ENCODE measurements around the gene DHRS13.
"Not testable (repeated sequence)": the region's sequence is repeated elsewhere in the genome, so short reads cannot be mapped to it uniquely, and the experiment has no call there.

DHRS13 gene

GRCh38 chr17:28901866-28902818, 737 bp downstream of the DHRS13 start:
- DNase-seq (ENCODE audit: low spot score): peak; percentile 74

GRCh38 chr17:28900986-28901726, 1.7 kb downstream of the DHRS13 start:
- no peak for DNase-seq (ENCODE audit: low spot score)

- no peak for DNase-seq (ENCODE audit: low spot score)
Measured at GRCh38 chr17:28899212-28899815, 3.6 kb downstream of the DHRS13 start.

- no peak for DNase-seq (ENCODE audit: low spot score)
Measured at GRCh38 chr17:28898527-28898955, 4.3 kb downstream of the DHRS13 start.

GRCh38 chr17:28897769-28898526, 4.9 kb downstream of the DHRS13 start:
- DNase-seq (ENCODE audit: low spot score): no peak

- peak; percentile 73 for DNase-seq (ENCODE audit: low spot score)
Measured at GRCh38 chr17:28896884-28897768, 5.8 kb downstream of the DHRS13 start, which contains the start of gene FLOT2. Gene FLOT2 (minus strand): TSS chr17:28897733. CDS start chr17:28897574, 159 bp downstream.

- no peak for DNase-seq (ENCODE audit: low spot score)
Measured at GRCh38 chr17:28896491-28896883, 6.4 kb downstream of the DHRS13 start.

GRCh38 chr17:28895794-28896447, 7.0 kb downstream of the DHRS13 start:
- DNase-seq (ENCODE audit: low spot score): no peak

- DNase-seq (ENCODE audit: low spot score): not testable (repeated sequence)
Measured at GRCh38 chr17:28893248-28894183, 9.4 kb downstream of the DHRS13 start.

GRCh38 chr17:28892024-28892423, 10.9 kb downstream of the DHRS13 start:
- DNase-seq (ENCODE audit: low spot score): no peak

- no peak for DNase-seq (ENCODE audit: low spot score)
Measured at GRCh38 chr17:28891201-28891600, 11.7 kb downstream of the DHRS13 start.

GRCh38 chr17:28889996-28890395, 12.9 kb downstream of the DHRS13 start:
- no peak for DNase-seq (ENCODE audit: low spot score)

GRCh38 chr17:28888832-28889231, 14.0 kb downstream of the DHRS13 start:
- no peak for DNase-seq (ENCODE audit: low spot score)

GRCh38 chr17:28887871-28888471, 14.9 kb downstream of the DHRS13 start:
- no peak for DNase-seq (ENCODE audit: low spot score)

GRCh38 chr17:28885951-28886350, 16.9 kb downstream of the DHRS13 start:
- DNase-seq (ENCODE audit: low spot score): no peak

- DNase-seq (ENCODE audit: low spot score): no peak
Measured at GRCh38 chr17:28885363-28885762, 17.5 kb downstream of the DHRS13 start.

- DNase-seq (ENCODE audit: low spot score): no peak
Measured at GRCh38 chr17:28883967-28884702, 18.7 kb downstream of the DHRS13 start.
